GM19397 (cell line): ENCODE results near the gene FOXO6.

Source experiments
- ATAC-seq: cut with Tn5 transposase; IDR thresholded peaks from one replicate; pipeline ENCODE4 v1.9.1; 2021; ENCODE audit warnings: mild to moderate bottlenecking, moderate library complexity; ENCODE audit not compliant: unreplicated experiment

Gene FOXO6

GRCh38 chr1:41364442-41365319 is 3.4 kb downstream of the FOXO6 start:
- no peak for ATAC-seq

GRCh38 chr1:41365320-41365633 is 4.0 kb downstream of the FOXO6 start:
- no peak for ATAC-seq

- ATAC-seq, result no peak
Observed at GRCh38 chr1:41365772-41366454, 4.7 kb downstream of the FOXO6 start.

DNA sequence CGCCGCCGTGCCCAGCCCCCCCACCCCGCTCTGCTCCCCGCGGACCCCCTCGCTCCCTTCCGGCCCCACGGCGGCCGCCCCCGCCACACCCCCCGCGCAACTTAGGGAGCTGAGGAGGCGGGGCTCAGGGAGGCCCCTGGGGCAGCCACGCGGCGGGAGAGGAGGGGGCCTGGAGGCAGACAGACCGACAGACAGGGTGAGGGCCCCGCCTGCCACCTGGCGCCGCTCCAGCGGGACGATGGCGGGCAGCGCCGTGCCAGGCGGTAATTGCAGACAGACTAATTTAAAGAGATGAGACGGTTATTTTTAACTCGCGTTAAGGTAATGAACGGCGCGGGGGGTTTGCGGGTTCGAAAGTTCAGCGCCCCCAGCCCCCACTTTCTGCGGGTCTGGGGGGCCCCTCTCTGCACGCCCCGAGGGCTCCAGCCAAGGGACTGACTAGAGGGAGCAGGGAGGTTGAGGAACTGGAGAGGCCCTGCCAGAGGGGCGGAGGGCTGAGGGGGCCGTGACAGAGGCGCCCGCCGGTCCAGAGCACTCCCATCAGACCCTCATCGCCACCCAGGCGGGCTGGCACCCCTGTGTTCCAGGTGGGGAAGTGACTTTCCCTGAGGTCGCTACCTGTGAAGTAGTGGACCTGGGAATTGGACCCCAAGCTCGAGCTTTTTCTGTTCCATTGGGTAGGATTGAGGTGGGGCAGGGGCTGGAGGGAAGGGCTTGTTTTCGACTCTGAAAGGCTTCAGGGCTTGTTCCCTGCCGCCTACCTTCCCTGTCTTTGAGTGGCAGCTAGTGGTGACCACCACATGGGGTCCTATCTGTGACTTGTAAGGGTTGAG is 5.4 kb downstream of the FOXO6 start:
- ATAC-seq, result no peak

GRCh38 chr1:41367288-41367642 is 6.0 kb downstream of the FOXO6 start:
- ATAC-seq, result no peak

DNA sequence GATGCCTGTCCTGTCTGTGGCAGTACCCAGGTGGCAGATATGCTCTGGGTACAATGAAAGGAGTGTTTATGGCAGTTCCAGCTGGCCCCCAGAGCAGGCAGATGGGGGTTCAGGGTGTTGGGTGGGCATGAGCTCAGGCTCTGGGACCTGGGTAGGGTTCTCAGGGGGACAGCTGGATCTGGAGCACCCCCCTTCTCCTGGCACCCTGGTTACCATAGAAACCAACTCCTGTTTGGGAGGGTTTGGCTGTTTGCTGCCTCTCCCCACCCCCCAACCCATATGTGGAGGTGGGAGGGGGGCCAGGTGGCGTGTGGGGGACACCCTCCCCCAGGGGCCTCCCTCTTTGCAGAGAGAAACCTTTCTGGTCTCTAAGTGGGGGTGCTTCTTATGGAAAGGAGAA is 7.1 kb downstream of the FOXO6 start:
- ATAC-seq, result no peak

- no peak for ATAC-seq
Observed at GRCh38 chr1:41368801-41369200, 7.6 kb downstream of the FOXO6 start.

DNA sequence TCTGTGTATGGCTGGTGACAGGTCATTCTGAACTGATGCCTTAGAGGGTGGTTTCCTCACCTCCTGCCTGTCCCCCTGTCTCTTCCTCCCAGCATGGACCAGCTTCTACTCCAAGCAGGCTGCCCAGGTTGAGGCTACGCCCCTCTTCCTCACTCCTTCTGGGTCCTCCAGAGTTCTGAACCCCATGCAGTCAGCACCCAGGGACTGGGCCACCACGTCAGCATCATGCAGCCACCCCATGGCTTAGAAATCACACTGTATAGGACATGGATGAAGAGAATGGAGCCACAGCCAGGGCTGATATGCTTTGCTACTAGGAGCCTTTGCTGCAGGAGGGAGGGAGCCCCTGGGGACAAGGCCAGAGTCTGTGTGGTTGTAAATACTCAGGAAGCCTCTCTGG is 8.3 kb downstream of the FOXO6 start:
- ATAC-seq, result no peak

DNA sequence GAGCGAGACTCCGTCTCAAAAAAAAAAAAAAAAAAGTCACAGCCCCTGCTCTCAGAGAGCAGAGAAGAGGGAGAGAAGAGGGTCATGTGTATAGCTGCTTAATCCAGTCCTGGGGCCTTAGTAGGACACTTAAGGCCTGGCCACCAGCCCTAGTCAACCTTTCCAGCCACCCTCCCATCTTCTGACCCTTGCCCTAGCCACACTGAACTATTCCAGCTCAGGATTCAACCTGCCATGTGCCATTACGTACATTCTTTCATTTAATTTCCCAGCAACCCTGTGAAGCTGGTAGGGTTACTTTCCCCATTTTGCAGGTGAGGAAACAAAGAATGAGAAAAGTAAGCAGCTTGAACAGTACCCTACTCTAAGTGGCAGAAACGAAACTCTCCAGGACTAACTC is 9.0 kb downstream of the FOXO6 start:
- ATAC-seq, result no peak

DNA sequence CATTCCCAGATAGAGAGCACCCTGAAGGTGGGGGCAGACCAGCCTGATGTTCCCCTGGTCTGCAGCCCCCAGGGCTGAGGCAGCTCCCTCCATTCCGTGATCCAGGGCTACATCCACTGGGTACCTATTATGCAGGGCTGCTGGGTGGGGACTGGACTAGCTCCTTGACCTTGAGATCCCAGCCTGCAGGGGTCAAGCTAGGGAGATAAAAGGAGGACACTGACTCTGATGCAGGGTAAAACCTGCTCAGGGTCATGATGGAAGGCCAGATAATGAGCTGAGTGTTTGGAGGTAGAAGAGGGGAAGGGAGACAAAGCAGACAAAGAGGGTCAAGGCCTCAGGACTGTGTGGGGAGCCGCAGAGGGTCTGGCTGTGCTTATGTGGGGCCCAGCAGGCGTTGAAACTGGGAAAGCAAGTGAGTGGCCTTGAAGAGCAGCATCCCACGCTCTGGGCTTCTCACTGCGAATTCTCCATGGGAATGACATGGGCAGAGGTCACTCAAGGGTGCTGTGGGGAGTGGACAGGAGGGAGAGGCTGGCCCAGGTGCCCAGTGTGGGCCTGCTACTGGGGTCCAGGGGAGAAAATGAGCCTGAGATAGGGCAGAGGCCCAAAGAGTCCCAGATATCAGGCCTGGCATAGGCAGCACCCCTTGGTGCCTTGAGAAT is 9.7 kb downstream of the FOXO6 start:
- ATAC-seq, result no peak

GRCh38 chr1:41371630-41372599 is 10.7 kb downstream of the FOXO6 start:
- ATAC-seq, result no peak

DNA sequence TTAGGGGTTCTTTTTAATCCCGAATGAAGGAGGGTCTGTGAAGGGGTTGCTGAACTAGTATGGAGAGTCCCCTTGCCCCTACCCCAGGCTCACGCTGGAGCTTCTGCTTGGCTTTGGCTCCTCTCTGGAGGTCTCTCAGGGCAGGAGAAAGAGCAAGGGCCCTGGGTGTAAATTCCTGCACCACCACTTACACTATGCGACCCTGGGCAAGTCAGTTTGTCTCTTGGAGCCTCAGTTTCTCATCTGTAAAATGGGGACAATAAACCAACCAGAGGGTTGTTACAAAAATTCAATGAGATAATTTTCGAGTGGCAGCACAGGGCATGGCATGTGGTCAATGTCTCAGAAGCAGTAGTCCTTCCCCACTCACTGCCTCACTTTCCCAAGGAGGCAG is 11.4 kb downstream of the FOXO6 start:
- no peak for ATAC-seq

- ATAC-seq, result no peak
Observed at GRCh38 chr1:41373373-41373772, 12.1 kb downstream of the FOXO6 start.

- no peak for ATAC-seq
Observed at GRCh38 chr1:41374711-41375110, 13.5 kb downstream of the FOXO6 start.

GRCh38 chr1:41377397-41377796 is 16.2 kb downstream of the FOXO6 start:
- no peak for ATAC-seq

DNA sequence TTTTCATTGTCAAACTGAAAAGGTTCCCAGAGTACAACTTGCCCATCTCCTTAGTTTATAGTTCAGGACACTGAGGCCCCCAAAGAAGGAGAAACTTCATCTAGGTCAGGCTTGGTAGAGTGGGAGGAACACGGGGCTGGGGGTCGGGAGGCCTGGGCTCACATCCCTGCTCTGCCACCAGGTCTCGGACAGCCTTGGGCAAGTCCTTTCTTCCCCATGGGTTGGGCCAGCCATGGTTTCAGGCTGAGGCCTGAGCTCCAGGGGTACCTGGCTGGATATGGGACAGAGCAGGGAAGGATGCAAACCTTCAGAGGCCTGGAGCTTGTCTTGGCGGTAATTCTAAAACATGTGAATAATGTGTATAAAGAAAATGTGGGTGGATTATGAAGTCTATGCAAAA is 17.0 kb downstream of the FOXO6 start:
- ATAC-seq, result no peak

DNA sequence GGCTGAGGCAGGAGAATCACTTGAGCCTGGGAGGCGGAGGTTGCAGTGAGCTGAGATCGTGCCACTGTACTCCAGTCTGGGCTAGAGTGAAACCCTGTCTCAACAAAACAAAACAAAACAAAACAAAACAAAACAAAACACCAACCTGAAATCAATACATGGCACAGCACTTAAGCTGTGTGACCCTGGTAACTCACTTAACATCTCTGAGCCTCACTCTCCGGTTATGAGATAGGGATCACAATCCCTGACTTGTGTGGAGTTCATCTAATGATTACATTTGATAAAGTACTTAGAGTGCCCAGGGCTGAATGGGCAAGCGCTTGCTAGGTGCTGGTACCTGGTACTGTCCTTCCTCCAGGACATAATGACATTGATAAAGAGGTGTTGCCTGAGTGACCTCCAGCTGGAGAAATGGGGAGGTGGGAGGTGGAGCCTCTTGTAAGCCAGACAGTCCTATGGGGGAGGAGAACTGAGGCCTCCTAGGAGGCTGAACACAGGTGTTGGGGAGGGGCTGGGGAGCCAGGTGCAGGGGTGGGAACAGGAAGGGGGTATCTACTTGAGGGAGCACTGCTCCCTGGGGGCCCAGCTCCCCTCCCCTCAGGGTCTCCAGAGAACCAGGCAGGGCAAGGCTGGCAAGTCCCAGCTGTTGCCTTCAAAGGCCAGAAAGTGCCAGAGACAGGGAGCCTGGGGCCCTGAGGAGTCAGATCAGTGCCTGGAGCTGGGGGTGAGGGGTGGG is 17.9 kb downstream of the FOXO6 start:
- ATAC-seq, result no peak

GRCh38 chr1:41379738-41380130 is 18.5 kb downstream of the FOXO6 start:
- no peak for ATAC-seq

GRCh38 chr1:41380195-41380594 is 19.0 kb downstream of the FOXO6 start:
- ATAC-seq, result no peak
